NT2/D1 (cell line): ENCODE results near the gene TOP2B.

ENCODE experiments used
- SUZ12 ChIP-seq: IDR thresholded peaks from 2 replicates; pipeline ENCODE4 v1.6.1; 2011; ENCODE audit not compliant: insufficient read length, insufficient read depth; ENCODE audit errors: extremely low read depth
- YY1 ChIP-seq: IDR thresholded peaks from 2 replicates; pipeline ENCODE4 v1.6.1; 2011; ENCODE audit not compliant: insufficient read length, insufficient read depth
- ZNF274 ChIP-seq: IDR thresholded peaks from 2 replicates; pipeline ENCODE4 v1.6.1; 2011; ENCODE audit warnings: mild to moderate bottlenecking, low read depth, low read length

- TF ChIP-seq ZNF274: no peak
- no peak for TF ChIP-seq YY1
- no peak for TF ChIP-seq SUZ12
These were observed 98.9 kb downstream of the TOP2B start for GRCh38 chr3:25565807-25566206.
